AG09309 (cell line): ENCODE data around the gene ITIH1.

Experiments used
- DNase-seq: peaks from one replicate; pipeline ENCODE4 v3.0.0-alpha.2; 2010; ENCODE audit warnings: low read depth
- H3K4me3 ChIP-seq: 2 replicates; pipeline ENCODE4 v1.5.1; 2011; ENCODE audit warnings: mild to moderate bottlenecking, low read depth, low read length, moderate library complexity; ENCODE audit not compliant: control insufficient read depth
- CTCF ChIP-seq: IDR thresholded peaks from 2 replicates; pipeline ENCODE4 v1.5.1; 2011; ENCODE audit warnings: mild to moderate bottlenecking, low read depth, low read length, inconsistent platforms; ENCODE audit not compliant: insufficient read depth, control insufficient read depth; ENCODE audit errors: missing control alignments

The ITIH1 gene

GRCh38 chr3:52769786-52770455, 7.5 kb upstream of the ITIH1 start:
- DNase-seq = no peak
- TF ChIP-seq CTCF = no peak
- H3K4me3 ChIP-seq = peak overlapping the region; percentile 84

- H3K4me3 ChIP-seq = peak within 1 kb of the TSS; percentile 84
- no peak for TF ChIP-seq CTCF
- DNase-seq = peak; percentile 46
These were observed 6.7 kb upstream of the ITIH1 start, which contains the start of gene NEK4 for GRCh38 chr3:52770496-52771333. Gene NEK4, minus strand, starts transcription at chr3:52770940. Its CDS starts 194 bp downstream, at chr3:52770746.

- peak overlapping the region; percentile 84 for H3K4me3 ChIP-seq
- no peak for DNase-seq
- no peak for TF ChIP-seq CTCF
These were observed 6.1 kb upstream of the ITIH1 start for GRCh38 chr3:52771334-52771681.

- no peak for DNase-seq
- H3K4me3 ChIP-seq = no peak overlapping the region; the same call in 1 of the 2 replicates
- no peak for TF ChIP-seq CTCF
These were observed 5.7 kb upstream of the ITIH1 start for GRCh38 chr3:52771702-52772101.

GRCh38 chr3:52773361-52774065, 3.9 kb upstream of the ITIH1 start:
- DNase-seq = no peak
- no peak for TF ChIP-seq CTCF
- no peak overlapping the region for H3K4me3 ChIP-seq

- no peak overlapping the region for H3K4me3 ChIP-seq
- DNase-seq = no peak
- TF ChIP-seq CTCF = no peak
These were observed 3.2 kb upstream of the ITIH1 start for GRCh38 chr3:52774066-52774713.
